Hepatocyte (in vitro differentiated cells): ENCODE data around the gene SLCO1A2. TPM values are rescaled to one million over a fixed set of nuclear protein-coding genes. Genes with fewer than 3 reads are reported as not detected.

ENCODE experiments used
- DNase-seq: peaks from one replicate; pipeline ENCODE4 v3.0.0-alpha.2; 2016; ENCODE audit warnings: low spot score
- H2AFZ ChIP-seq: fragments of 200-600 bp; sonication (generic); 2 replicates; pipeline ENCODE4 v1.6.0; 2016; ENCODE audit warnings: antibody characterized with exemption, mild to moderate bottlenecking
- H3K27ac ChIP-seq: fragments of 200-600 bp; sonication (generic); 2 replicates; pipeline ENCODE4 v1.5.1; 2016; ENCODE audit warnings: mild to moderate bottlenecking
- H3K27me3 ChIP-seq: fragments of 200-600 bp; sonication (generic); 2 replicates; pipeline ENCODE4 v1.6.1; 2016
- H3K36me3 ChIP-seq: fragments of 200-600 bp; sonication (generic); replicated peaks from 2 replicates; pipeline ENCODE4 v1.5.1; 2016; ENCODE audit warnings: low read depth; ENCODE audit not compliant: insufficient read depth
- H3K4me1 ChIP-seq: fragments of 200-600 bp; sonication (generic); 2 replicates; pipeline ENCODE4 v1.5.1; 2016; ENCODE audit warnings: mild to moderate bottlenecking, moderate library complexity; ENCODE audit not compliant: insufficient read depth
- H3K4me2 ChIP-seq: fragments of 200-600 bp; sonication (generic); 2 replicates; pipeline ENCODE4 v1.6.0; 2016
- H3K4me3 ChIP-seq: fragments of 200-600 bp; sonication (generic); 2 replicates; pipeline ENCODE4 v1.5.1; 2016; ENCODE audit warnings: mild to moderate bottlenecking
- H3K79me2 ChIP-seq: fragments of 200-600 bp; sonication (generic); 2 replicates; pipeline ENCODE4 v1.6.0; 2017; ENCODE audit warnings: mild to moderate bottlenecking
- H3K9me2 ChIP-seq: fragments of 200-600 bp; sonication (generic); replicated peaks from 2 replicates; pipeline ENCODE4 v1.6.0; 2017; ENCODE audit warnings: mild to moderate bottlenecking; ENCODE audit not compliant: insufficient read depth
- H3K9me3 ChIP-seq: fragments of 200-600 bp; sonication (generic); 2 replicates; pipeline ENCODE4 v1.5.1; 2016; ENCODE audit warnings: low read depth, mild to moderate bottlenecking
- H4K20me1 ChIP-seq: fragments of 200-600 bp; sonication (generic); 2 replicates; pipeline ENCODE4 v1.6.0; 2016; ENCODE audit warnings: mild to moderate bottlenecking; ENCODE audit not compliant: insufficient read depth, poor library complexity, severe bottlenecking
- CTCF ChIP-seq: fragments of 200-600 bp; sonication (generic); IDR thresholded peaks from 2 replicates; pipeline ENCODE4 v1.5.1; 2016; ENCODE audit warnings: antibody characterized with exemption, mild to moderate bottlenecking; ENCODE audit not compliant: poor library complexity
- EZH2 ChIP-seq: fragments of 200-600 bp; sonication (generic); IDR thresholded peaks from 2 replicates; pipeline ENCODE4 v1.6.1; 2016; ENCODE audit warnings: antibody characterized with exemption, mild to moderate bottlenecking, borderline replicate concordance
- EZH2phosphoT487 ChIP-seq: fragments of 200-600 bp; sonication (generic); IDR thresholded peaks from one replicate; pipeline ENCODE4 v1.6.1; 2018; ENCODE audit warnings: antibody characterized with exemption, mild to moderate bottlenecking, low read depth, moderate library complexity; ENCODE audit not compliant: unreplicated experiment, severe bottlenecking
- WGBS: methylation state at CpG from one replicate; pipeline ENCODE4 v1.1.6; 2016; ENCODE audit warnings: low lambda C conversion rate; ENCODE audit errors: missing lambda C conversion rate; 5-methylcytosine and 5-hydroxymethylcytosine counted together
- polyA plus RNA-seq: library from polyadenylated mRNA; unstranded; fragments of >200 nt; fragmentation: Nextera tagmentation; extraction: Ambion mirVana; gene quantifications from 2 replicates; pipeline ENCODE4 v1.2.1, GENCODE V29; 2016
- total RNA-seq: library from RNA; depleted of rRNA; stranded (reverse); fragments of >200 nt; gene quantifications from 2 replicates; pipeline ENCODE4 v1.2.3, GENCODE V29; 2014

Gene SLCO1A2
- total and polyA plus RNA-seq, 2 experiments from 2014 or later: 2.5 to 4.1 TPM

DNA sequence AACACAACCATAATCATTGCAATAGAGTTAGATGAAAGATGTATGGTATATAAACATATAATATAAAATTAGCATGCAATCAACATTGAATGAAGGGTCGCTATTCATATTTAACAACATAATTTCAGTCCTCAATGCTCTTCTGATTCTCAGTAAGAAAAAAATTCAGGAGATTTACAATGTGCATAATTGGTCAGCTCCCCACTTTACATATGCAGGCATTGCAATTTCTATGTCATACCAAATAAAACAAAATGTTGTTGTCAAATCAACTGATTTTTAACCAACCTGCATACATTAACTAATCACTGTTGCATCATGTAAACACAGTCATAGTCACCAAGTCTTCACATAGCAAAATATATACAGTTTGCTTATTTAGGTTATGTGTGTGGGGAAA, 5.2 kb upstream of the SLCO1A2 start:
- no peak for DNase-seq
- Histone ChIP-seq H3K4me3 (no peak overlapping the region), H3K9me2 (no peaks in the 10 kb centered on the region), H3K79me2 (no peaks in the 10 kb centered on the region), H3K27me3 (no peaks in the 10 kb centered on the region), H3K36me3 (no peaks in the 10 kb centered on the region), H3K4me2 (no peak overlapping the region), H2AFZ (no peak overlapping the region), H4K20me1 (no peaks in the 10 kb centered on the region), H3K4me1 (no peaks in the 10 kb centered on the region), H3K27ac (no peak overlapping the region), H3K9me3 (no peaks in the 10 kb centered on the region)
- TF ChIP-seq EZH2 (no peak), CTCF (no peak), EZH2phosphoT487 (no peak)
- WGBS: 93% methylated on average over 1 of the region's 1 CpG

GRCh38 chr12:21337959-21338744, 3.4 kb upstream of the SLCO1A2 start:
- TF ChIP-seq EZH2phosphoT487: no peak
- no peak for TF ChIP-seq EZH2
- TF ChIP-seq CTCF: no peak
- H3K27ac ChIP-seq: no peak overlapping the region
- H4K20me1 ChIP-seq: no peaks in the 10 kb centered on the region
- H3K9me3 ChIP-seq: no peaks in the 10 kb centered on the region
- 85% methylated on average over 6 of the region's 6 CpGs for WGBS
- no peak overlapping the region for H3K4me3 ChIP-seq
- no peak overlapping the region for H2AFZ ChIP-seq
- H3K9me2 ChIP-seq: no peaks in the 10 kb centered on the region
- H3K79me2 ChIP-seq: no peaks in the 10 kb centered on the region
- H3K4me2 ChIP-seq: no peak overlapping the region
- no peaks in the 10 kb centered on the region for H3K4me1 ChIP-seq
- no peaks in the 10 kb centered on the region for H3K36me3 ChIP-seq
- no peaks in the 10 kb centered on the region for H3K27me3 ChIP-seq
- DNase-seq: no peak

- Histone ChIP-seq H3K4me2 (no peak overlapping the region), H3K4me1 (no peaks in the 10 kb centered on the region), H3K27ac (no peak overlapping the region), H3K27me3 (no peaks in the 10 kb centered on the region), H3K9me2 (no peaks in the 10 kb centered on the region), H3K79me2 (no peaks in the 10 kb centered on the region), H4K20me1 (no peaks in the 10 kb centered on the region), H2AFZ (no peak overlapping the region), H3K4me3 (no peak overlapping the region), H3K9me3 (no peaks in the 10 kb centered on the region), H3K36me3 (no peaks in the 10 kb centered on the region)
- TF ChIP-seq CTCF (no peak), EZH2phosphoT487 (no peak), EZH2 (no peak)
- DNase-seq: no peak
Measured at GRCh38 chr12:21337453-21337852, 2.7 kb upstream of the SLCO1A2 start.
